ENCODE results near the gene NPAT. TPM values are rescaled to one million over a fixed set of nuclear protein-coding genes. Genes with fewer than 3 reads are reported as not detected.

The NPAT gene
- total and polyA plus RNA-seq, 9 of the 15 experiments (the other 6 are each of a cell fraction or from before 2014, with no cell fraction given): 8.8 to 30.0 (median 22.1) TPM

GRCh38 chr11:108121274-108122155 is 100.9 kb downstream of the NPAT start, which contains the start of gene ACAT1 (continued):
- peak; percentile 34; the same call in 1 of the 2 replicates for TF ChIP-seq RREB1 (CRISPR knock-in tag; IDR thresholded peaks at IDR 0.05)
- TF ChIP-seq NR2F6 (CRISPR knock-in tag; IDR thresholded peaks at IDR 0.05): no peak
- TF ChIP-seq HOMEZ (CRISPR knock-in tag; IDR thresholded peaks at IDR 0.05): no peak
- peak; percentile 94 for TF ChIP-seq SP1 (CRISPR knock-in tag; IDR thresholded peaks at IDR 0.05)
- no peak for TF ChIP-seq ZNF785 (CRISPR knock-in tag; IDR thresholded peaks at IDR 0.05)
- no peak for TF ChIP-seq RAD51 (IDR thresholded peaks at IDR 0.05; ENCODE audit: borderline replicate concordance, low read depth)
- peak; percentile 69 for TF ChIP-seq CTCFL (IDR thresholded peaks at IDR 0.05; ENCODE audit: borderline replicate concordance, insufficient read depth, low read depth, low read length, poor library complexity, severe bottlenecking)
- TF ChIP-seq ZFX (CRISPR knock-in tag; IDR thresholded peaks at IDR 0.05): peak; percentile 99
- TF ChIP-seq KAT7 (CRISPR knock-in tag; IDR thresholded peaks at IDR 0.05; ENCODE audit: borderline replicate concordance): peak; percentile 92; the same call in 1 of the 2 replicates
- 0 out of 2 replicates have a peak, but pooled peaks have one; percentile 47 for TF ChIP-seq ZNF197 (CRISPR knock-in tag; IDR thresholded peaks at IDR 0.05; ENCODE audit: low read depth)
- TF ChIP-seq ZNF282 (CRISPR knock-in tag; IDR thresholded peaks at IDR 0.05): peak; percentile 49; the same call in 1 of the 2 replicates
- peak; percentile 90 for TF ChIP-seq SUPT5H (IDR thresholded peaks at IDR 0.05)
- peak in 1 of 2 experiments; percentile 63; a peak in 1 of 4 replicates for TF ChIP-seq FOXA3 (CRISPR knock-in tag; conservative IDR thresholded peaks at IDR 0.05 in 1 of 2, IDR thresholded peaks at IDR 0.05 in 1 of 2)
- TF ChIP-seq NR2C2 (CRISPR knock-in tag; IDR thresholded peaks at IDR 0.05): peak; percentile 48; the same call in 1 of the 2 replicates
- peak; percentile 79 for TF ChIP-seq NR2C2 (tag; IDR thresholded peaks at IDR 0.05)
- peak; percentile 72 for TF ChIP-seq PHF20 (IDR thresholded peaks at IDR 0.05; ENCODE audit: partially characterized antibody)
- TF ChIP-seq FIP1L1 (IDR thresholded peaks at IDR 0.05; ENCODE audit: low read depth, low read length, poor library complexity, severe bottlenecking): peak; percentile 88

Data from K562 (cell line).